Ovary (tissue), 9 donors: Measurements from ENCODE around the gene TRIM65. TPM values are rescaled to one million over a fixed set of nuclear protein-coding genes. Genes with fewer than 3 reads are reported as not detected.
A peak's percentile ranks its signal among the peaks of the same experiment; 100 is the strongest.
"Not testable (repeated sequence)": the region's sequence is repeated elsewhere in the genome, so short reads cannot be mapped to it uniquely, and the experiment has no call there.

Experiments used
- DNase-seq, 5 donors: peaks; one replicate each; pipeline ENCODE4 v3.0.0-alpha.2; 2019 to 2020
- H3K27ac ChIP-seq, 2 donors: fragments of 200-600 bp; one replicate each; pipeline versions ENCODE4 v1.5.1 to v1.8.0; 2019 to 2022
- H3K27me3 ChIP-seq: fragments of 200-600 bp; one replicate; pipeline ENCODE4 v1.8.0; 2022
- H3K36me3 ChIP-seq: fragments of 200-600 bp; sonication (generic); one replicate; pipeline ENCODE4 v1.5.1; 2019
- H3K4me1 ChIP-seq: one replicate; pipeline ENCODE4 v1.8.1; 2013; ENCODE audit warnings: mild to moderate bottlenecking, moderate library complexity; ENCODE audit not compliant: insufficient read depth
- H3K4me3 ChIP-seq: fragments of 200-600 bp; sonication (generic); one replicate; pipeline ENCODE4 v1.5.1; 2017
- H3K9me3 ChIP-seq, 2 donors: fragments of 200-600 bp in 1 of 2; sonication (generic) in 1 of 2; one replicate each; pipeline versions ENCODE4 v1.5.1 to v1.8.1; 2013 to 2019; ENCODE audit warnings: mild to moderate bottlenecking in 1 of 2, moderate library complexity in 1 of 2
- CTCF ChIP-seq, 3 donors: fragments of 450-650 bp in 2 of 3; fragments of 200-600 bp in 1 of 3; IDR thresholded peaks; one replicate each; pipeline versions ENCODE4 v1.5.1 to v1.8.0; 2016 to 2022; ENCODE audit warnings: antibody characterized with exemption in 3 of 3, mild to moderate bottlenecking in 1 of 3
- EP300 ChIP-seq: sonication (generic); formaldehyde crosslinking; IDR thresholded peaks from one replicate; pipeline ENCODE4 v1.6.1; 2017; ENCODE audit warnings: antibody characterized with exemption
- POLR2A ChIP-seq: fragments of 450-650 bp; IDR thresholded peaks from one replicate; pipeline ENCODE4 v1.6.1; 2017; ENCODE audit warnings: antibody characterized with exemption, mild to moderate bottlenecking, moderate library complexity
- WGBS, 3 donors: extraction: QIAGEN DNeasy Blood & Tissue Kit in 1 of 3; methylation state at CpG; one replicate each; pipeline versions ENCODE4 v1.1.5 to v1.1.7; 2013 to 2017; 5-methylcytosine and 5-hydroxymethylcytosine counted together
- intact Hi-C, 4 donors: fragments of 100-400 bp; cut with DNase I; formaldehyde crosslinking; loops; one replicate each; pipeline versions ENCODE4 v1.11.0 to v1.15.1; 2022 to 2023
- polyA plus RNA-seq, 2 donors: library from polyadenylated mRNA; stranded (reverse); fragments of 200-250 nt in 1 of 2; fragments of 350-450 nt in 1 of 2; fragmentation: Illumina TruSeq in 1 of 2; extraction: RNeasy Lipid Tissue Mini Kit (QIAGEN cat#74804) in 1 of 2; gene quantifications; one replicate each; pipeline ENCODE4 v1.2.3, GENCODE V29; 2013 to 2014
- total RNA-seq, 7 donors: library from RNA; depleted of rRNA in 2 of 7; stranded (reverse); fragments of >200 nt in 2 of 7; fragmentation: NEBNext Ultra II Directional in 3 of 7; extraction: Animal tissue kit (Norgen Biotek cat#: 25700) in 3 of 7; gene quantifications; one replicate each; pipeline versions ENCODE4 v1.1.0 to v1.2.4, GENCODE V29; 2016 to 2023
- donor health status: DM: no; HTN: no; CAD: no; lungs with moderate emphysema.
- donor health status: DM: no; HTN: no; CAD: no.
- donor health status: Bipolar disorder and iron deficiency.
- donor health status: DM: yes; HTN: yes; CAD: no.
- donor health status: DM: no; HTN: no; CAD: no.
- donor health status: DM: yes; HTN: yes; CAD: no.

Gene TRIM65
- total and polyA plus RNA-seq, 9 donors: 10.4 to 28.0 (median 24.1) TPM

GRCh38 chr17:75864448-75864871, 32.3 kb downstream of the TRIM65 start:
- 5 to 11% (median 6%) methylated on average over 8 of the region's 8 CpGs for WGBS, 3 donors
- H3K36me3 ChIP-seq: no peaks in the 10 kb centered on the region
- peaks cover 2% of the 10 kb centered on the region for H3K4me1 ChIP-seq
- TF ChIP-seq EP300 (no peak), CTCF (IDR thresholded peaks at IDR 0.05) (peak in 1 of 3 donors; percentile 14)
- no peak overlapping the region for H3K4me3 ChIP-seq
- peak; percentile 60 to 86 (median 73) for DNase-seq
- intact Hi-C loops: no loop called here
- H3K27me3 ChIP-seq: no peaks in the 10 kb centered on the region
- H3K27ac ChIP-seq: peak overlapping the region; percentile 14 to 46
- no peaks in the 10 kb centered on the region for H3K9me3 ChIP-seq

GRCh38 chr17:75861927-75862317, 34.8 kb downstream of the TRIM65 start:
- no peaks in the 10 kb centered on the region for H3K4me1 ChIP-seq
- H3K4me3 ChIP-seq: no peak overlapping the region
- DNase-seq: no peak
- H3K27ac ChIP-seq: no peak overlapping the region
- no peaks in the 10 kb centered on the region for H3K9me3 ChIP-seq
- WGBS, 3 donors: 75 to 78% (median 78%) methylated on average over 9 of the region's 9 CpGs
- intact Hi-C loops: no loop called here
- TF ChIP-seq EP300: no peak
- no peak for TF ChIP-seq POLR2A
- TF ChIP-seq CTCF (IDR thresholded peaks at IDR 0.05): no peak
- no peaks in the 10 kb centered on the region for H3K36me3 ChIP-seq
- no peaks in the 10 kb centered on the region for H3K27me3 ChIP-seq

GRCh38 chr17:75859358-75859757, 37.4 kb downstream of the TRIM65 start:
- intact Hi-C loops: loop anchor here in 1 of 4 donors (5.0 kb wide), 1 partner anchor 38 kb away; the partner anchor contains the start of gene TRIM65
- WGBS, 3 donors: 83 to 88% (median 86%) methylated on average over 10 of the region's 10 CpGs
- H3K9me3 ChIP-seq, H3K4me3 ChIP-seq, DNase-seq, H3K27ac ChIP-seq, H3K36me3 ChIP-seq, H3K4me1 ChIP-seq, H3K27me3 ChIP-seq: not testable (repeated sequence)

GRCh38 chr17:75856062-75856756, 40.5 kb downstream of the TRIM65 start:
- no peaks in the 10 kb centered on the region for H3K9me3 ChIP-seq
- peak in 1 of 3 donors; percentile 60 for TF ChIP-seq CTCF (IDR thresholded peaks at IDR 0.05)
- TF ChIP-seq POLR2A: no peak
- no peaks in the 10 kb centered on the region for H3K36me3 ChIP-seq
- peak overlapping the region; percentile 96 to 97 for H3K27ac ChIP-seq
- 1 to 3% (median 2%) methylated on average over 18 to 24 of the region's 24 CpGs for WGBS, 3 donors
- intact Hi-C loops: loop anchor here in 2 of 4 donors (2.0 to 5.0 kb wide), 2 partner anchors 21 to 41 kb away; partner anchors contain the start of gene TRIM65 (in 1 of the 2)
- H3K4me1 ChIP-seq: peaks cover 2% of the 10 kb centered on the region
- peak overlapping the region; percentile 64 for H3K4me3 ChIP-seq
- no peak for DNase-seq
- no peaks in the 10 kb centered on the region for H3K27me3 ChIP-seq
